ENCODE data around the gene EXO1.

DNA sequence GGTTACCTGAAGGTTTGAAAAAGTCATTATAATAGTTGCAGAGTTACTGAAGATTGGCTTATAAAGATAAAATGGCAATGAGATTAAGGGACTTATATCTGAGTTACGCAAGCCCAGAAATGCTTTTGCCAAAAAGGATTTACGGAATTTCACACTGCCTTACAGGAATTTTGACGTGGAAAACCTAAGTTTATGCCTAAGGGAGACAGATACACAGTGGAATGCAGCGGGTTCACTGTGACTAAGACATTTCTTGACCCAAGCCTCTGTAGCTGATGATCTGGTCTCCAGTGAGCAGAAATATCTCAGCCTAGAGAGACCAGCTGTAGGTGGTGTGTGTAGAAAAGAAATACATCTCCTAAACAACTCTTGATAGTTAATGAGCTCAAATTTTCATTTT lies 10.1 kb upstream of the EXO1 start:
- TF ChIP-seq, protein P1, sequence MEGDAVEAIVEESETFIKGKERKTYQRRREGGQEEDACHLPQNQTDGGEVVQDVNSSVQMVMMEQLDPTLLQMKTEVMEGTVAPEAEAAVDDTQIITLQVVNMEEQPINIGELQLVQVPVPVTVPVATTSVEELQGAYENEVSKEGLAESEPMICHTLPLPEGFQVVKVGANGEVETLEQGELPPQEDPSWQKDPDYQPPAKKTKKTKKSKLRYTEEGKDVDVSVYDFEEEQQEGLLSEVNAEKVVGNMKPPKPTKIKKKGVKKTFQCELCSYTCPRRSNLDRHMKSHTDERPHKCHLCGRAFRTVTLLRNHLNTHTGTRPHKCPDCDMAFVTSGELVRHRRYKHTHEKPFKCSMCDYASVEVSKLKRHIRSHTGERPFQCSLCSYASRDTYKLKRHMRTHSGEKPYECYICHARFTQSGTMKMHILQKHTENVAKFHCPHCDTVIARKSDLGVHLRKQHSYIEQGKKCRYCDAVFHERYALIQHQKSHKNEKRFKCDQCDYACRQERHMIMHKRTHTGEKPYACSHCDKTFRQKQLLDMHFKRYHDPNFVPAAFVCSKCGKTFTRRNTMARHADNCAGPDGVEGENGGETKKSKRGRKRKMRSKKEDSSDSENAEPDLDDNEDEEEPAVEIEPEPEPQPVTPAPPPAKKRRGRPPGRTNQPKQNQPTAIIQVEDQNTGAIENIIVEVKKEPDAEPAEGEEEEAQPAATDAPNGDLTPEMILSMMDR (IDR thresholded peaks at IDR 0.05): no peak
- TF ChIP-seq POLR2A (IDR thresholded peaks at IDR 0.05): no peak

Data from thyroid gland (tissue), 4 donors.